Activated T-cell treated with anti-CD3 and anti-CD28 coated beads, Interleukin-2, amount 50 U/mL, for 72 hours (primary cell): Measurements from ENCODE around the gene MED8. TPM values are rescaled to one million over a fixed set of nuclear protein-coding genes. Genes with fewer than 3 reads are reported as not detected.

ENCODE experiments used
- ATAC-seq, 2 donors: fragments of 150-1000 bp; cut with Tn5 transposase; replicated peaks in 1 of 2; 2 replicates each; pipeline ENCODE4 v1.10.0; 2021; ENCODE audit warnings: moderate library complexity in 2 of 2, mild to moderate bottlenecking in 1 of 2
- DNase-seq, 2 donors: peaks; one replicate each; pipeline ENCODE4 v3.0.0; 2021 to 2022; ENCODE audit warnings: mixed read lengths in 1 of 2
- H3K27ac Mint-ChIP-seq: one replicate; pipeline ENCODE4 v1.8.0; 2022; ENCODE audit warnings: mild to moderate bottlenecking, moderate library complexity, mixed read lengths
- H3K27me3 Mint-ChIP-seq: one replicate; pipeline ENCODE4 v1.8.0; 2022; ENCODE audit warnings: low read depth, mixed read lengths
- H3K36me3 Mint-ChIP-seq, 2 donors: one replicate each; pipeline ENCODE4 v1.8.0; 2022; ENCODE audit warnings: mixed read lengths in 2 of 2, mild to moderate bottlenecking in 1 of 2; ENCODE audit not compliant: insufficient read depth in 2 of 2
- H3K4me1 Mint-ChIP-seq: one replicate; pipeline ENCODE4 v1.8.0; 2022; ENCODE audit warnings: low read depth, mixed read lengths
- H3K4me3 Mint-ChIP-seq, 2 donors: one replicate each; pipeline ENCODE4 v1.8.0; 2022; ENCODE audit warnings: mild to moderate bottlenecking in 2 of 2, mixed read lengths in 2 of 2, moderate library complexity in 2 of 2
- H3K9me3 Mint-ChIP-seq, 2 donors: one replicate each; pipeline ENCODE4 v1.8.0; 2022; ENCODE audit warnings: mixed read lengths in 2 of 2
- total RNA-seq, 2 donors: library from RNA; stranded (reverse); gene quantifications; one replicate each; pipeline ENCODE4 v1.2.3, GENCODE V29; 2022

The MED8 gene
- total RNA-seq, 2 donors from 2014 or later: 64.2 to 71.1 TPM

DNA sequence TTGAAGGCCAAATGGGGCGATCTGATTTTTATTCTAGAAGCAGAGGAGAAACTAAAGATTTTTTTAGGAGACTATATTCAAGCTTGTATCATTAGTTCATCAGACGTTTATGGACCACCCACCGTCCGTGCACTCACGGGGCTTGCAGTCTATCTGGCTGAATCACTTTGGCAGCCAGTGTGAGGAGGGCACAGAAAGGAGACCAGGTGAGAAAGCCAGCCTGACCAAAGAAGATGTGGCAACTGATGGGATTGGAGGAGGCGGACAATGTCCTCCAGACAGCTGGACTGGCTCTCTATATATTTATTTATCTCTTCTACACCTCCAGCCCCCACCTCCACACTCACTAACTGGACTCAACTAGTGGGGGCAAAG is 21.0 kb downstream of the MED8 start:
- DNase-seq (no peak), ATAC-seq (no peak)
- H3K4me1 Mint-ChIP-seq: peaks cover 37% of the 10 kb centered on the region
- H3K9me3 Mint-ChIP-seq: no peaks in the 10 kb centered on the region
- H3K27ac Mint-ChIP-seq: peak overlapping the region; percentile 83
- H3K27me3 Mint-ChIP-seq: no peaks in the 10 kb centered on the region
- peaks cover 6 to 14% of the 10 kb centered on the region in 2 donors for H3K36me3 Mint-ChIP-seq
- H3K4me3 Mint-ChIP-seq: peak overlapping the region; percentile 94

DNA sequence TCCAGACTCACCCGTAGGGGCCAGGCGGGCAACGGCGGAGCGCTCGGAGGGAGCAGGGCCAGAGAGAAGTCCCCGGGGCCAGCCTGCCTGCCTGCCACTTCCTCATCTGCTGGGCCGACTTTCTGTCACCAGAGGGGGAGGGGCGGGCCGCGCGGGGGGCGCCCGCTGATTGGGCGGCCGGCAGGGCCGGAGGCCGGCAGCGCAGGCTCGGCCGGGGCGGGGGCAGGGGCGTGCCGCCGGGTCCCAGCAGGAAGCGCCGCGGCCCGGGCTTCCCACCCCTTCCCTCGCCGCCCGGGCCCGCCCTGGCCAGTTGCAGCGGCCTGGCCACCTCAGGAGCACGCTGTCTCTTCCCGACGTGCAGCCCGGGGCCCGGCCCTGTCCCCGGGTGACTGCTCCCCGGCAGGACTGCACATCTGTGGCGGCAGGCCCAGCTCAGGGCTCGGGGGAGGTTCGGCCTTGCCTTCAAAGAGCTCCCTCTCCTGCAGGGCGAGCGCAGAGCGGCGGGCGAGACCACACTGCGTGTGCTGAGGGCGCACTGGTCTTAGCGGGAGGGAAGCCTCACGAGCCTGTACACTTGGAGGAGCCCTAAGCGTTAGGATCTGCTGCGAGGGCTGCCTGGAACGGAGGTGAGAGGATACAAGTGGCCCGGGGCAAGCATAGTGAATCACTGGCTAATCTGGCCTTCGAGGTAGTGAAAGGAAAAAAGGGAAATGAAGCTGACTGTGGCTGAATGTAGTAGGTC is 21.5 kb downstream of the MED8 start, which contains the start of gene ELOVL1:
ELOVL1 (minus strand) TSS at position 108 of the 742 bp plus-strand sequence. CDS start 2,402 bp downstream, outside the sequence.
- Mint-ChIP-seq H3K27me3 (no peaks in the 10 kb centered on the region), H3K9me3 (no peaks in the 10 kb centered on the region), H3K4me3 (peak within 1 kb of the TSS; percentile 94), H3K4me1 (peaks cover 40% of the 10 kb centered on the region), H3K27ac (peak within 1 kb of the TSS; percentile 83), H3K36me3 (peaks cover 6 to 15% of the 10 kb centered on the region in 2 donors)
- ATAC-seq (peak; percentile 89), DNase-seq (peak; percentile 91 to 94)

DNA sequence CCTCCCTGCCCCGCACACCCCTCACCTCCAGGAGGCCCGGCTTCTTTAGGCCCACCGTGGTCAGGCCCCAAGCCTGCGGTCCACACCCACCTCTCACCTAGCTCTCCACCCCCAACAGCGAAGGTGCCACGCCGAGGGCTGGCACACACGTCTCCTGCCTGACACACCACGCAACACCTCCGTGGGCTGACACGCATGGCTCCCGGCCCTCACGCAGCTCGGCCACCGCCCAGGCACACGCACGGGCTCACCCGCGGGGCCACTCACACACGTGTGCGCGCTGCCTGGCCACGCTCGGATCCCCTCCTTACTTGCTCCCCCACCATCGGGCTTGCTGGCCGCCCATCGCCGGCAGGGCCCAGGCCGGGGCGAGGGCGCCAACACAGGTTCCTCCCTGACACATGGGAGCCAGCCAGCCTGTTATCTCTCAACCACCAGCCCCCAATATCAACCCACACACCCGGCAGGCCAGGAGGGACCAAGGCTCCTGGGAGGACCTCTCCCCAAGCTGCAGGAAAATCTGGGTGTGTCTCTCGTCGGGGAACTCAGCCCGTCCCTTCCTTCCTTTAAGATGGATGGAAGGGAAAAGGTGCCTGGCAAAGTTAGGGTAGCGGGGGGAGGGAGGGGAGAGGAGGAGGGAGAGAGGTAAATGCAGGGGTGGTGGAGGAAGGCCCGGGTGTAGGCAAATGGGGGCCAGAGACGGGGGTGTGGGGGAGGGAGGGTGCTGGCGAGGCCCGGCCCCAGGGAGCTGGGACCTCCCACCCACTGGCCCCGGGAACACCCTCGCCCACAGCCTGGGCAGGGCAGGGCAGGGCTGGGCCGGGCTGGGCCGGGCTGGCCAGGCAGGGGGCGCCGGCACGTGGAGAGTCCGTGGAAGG is 22.3 kb downstream of the MED8 start:
- H3K27ac Mint-ChIP-seq: peak overlapping the region; percentile 78
- H3K4me1 Mint-ChIP-seq: peaks cover 48% of the 10 kb centered on the region
- ATAC-seq (peak; percentile 67 to 68), DNase-seq (peak; percentile 37 to 48)
- H3K4me3 Mint-ChIP-seq: peak overlapping the region; percentile 94
- H3K9me3 Mint-ChIP-seq: no peaks in the 10 kb centered on the region
- peaks cover 6 to 19% of the 10 kb centered on the region in 2 donors for H3K36me3 Mint-ChIP-seq
- no peaks in the 10 kb centered on the region for H3K27me3 Mint-ChIP-seq

DNA sequence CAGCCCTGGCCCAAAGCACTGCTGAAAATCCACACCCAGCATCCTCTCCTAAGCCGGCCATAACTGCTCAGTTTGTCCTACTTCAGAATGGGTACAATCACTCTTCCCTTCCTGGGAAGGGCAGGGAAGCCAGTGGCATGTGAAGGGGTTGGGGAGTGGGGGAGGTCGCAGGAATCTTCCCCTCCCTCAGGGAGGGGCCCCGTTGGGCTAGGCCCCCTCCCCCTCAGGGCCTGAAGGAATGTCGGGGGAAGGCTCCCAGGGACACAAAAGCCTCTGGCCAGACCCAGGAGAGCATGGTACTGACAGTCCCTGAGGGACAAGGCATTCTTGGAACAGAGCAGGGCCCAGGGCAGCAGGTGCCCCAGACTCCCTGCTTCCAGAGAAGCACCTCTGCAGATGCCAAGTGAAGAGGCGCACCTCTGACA is 23.0 kb downstream of the MED8 start:
- Mint-ChIP-seq H3K36me3 (peaks cover 10 to 25% of the 10 kb centered on the region in 2 donors), H3K9me3 (no peaks in the 10 kb centered on the region), H3K4me3 (peak overlapping the region; percentile 94), H3K27me3 (no peaks in the 10 kb centered on the region), H3K27ac (peak overlapping the region; percentile 78), H3K4me1 (peaks cover 54% of the 10 kb centered on the region)
- DNase-seq (no peak), ATAC-seq (no peak)

GRCh38 chr1:43366179-43366578 is 23.4 kb downstream of the MED8 start:
- Mint-ChIP-seq H3K36me3 (peaks cover 14 to 30% of the 10 kb centered on the region in 2 donors), H3K4me3 (peak overlapping the region; percentile 94), H3K4me1 (peaks cover 59% of the 10 kb centered on the region), H3K27ac (peak overlapping the region; percentile 62), H3K9me3 (no peaks in the 10 kb centered on the region), H3K27me3 (no peaks in the 10 kb centered on the region)
- ATAC-seq (no peak), DNase-seq (peak in 1 of 2 donors; percentile 13)

DNA sequence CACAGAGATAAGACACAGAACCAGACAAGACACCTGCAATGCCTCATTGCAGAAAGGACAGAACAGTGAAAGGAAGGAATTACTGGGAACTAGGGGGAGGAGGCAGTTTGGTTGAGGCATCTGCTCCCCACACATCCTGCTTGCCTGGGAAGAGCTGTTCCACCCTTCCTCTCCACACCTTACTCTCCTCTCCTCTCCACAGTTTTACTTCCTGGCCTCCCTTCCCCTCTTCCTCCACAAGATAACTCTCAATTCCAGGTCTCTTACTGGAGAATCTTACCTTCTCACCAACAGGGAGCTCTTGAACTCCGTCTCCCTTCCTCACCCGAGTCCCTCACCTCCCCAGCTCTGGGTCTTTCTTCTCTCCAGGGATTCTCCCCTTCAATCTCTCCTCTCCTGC is 23.9 kb downstream of the MED8 start:
- DNase-seq (no peak), ATAC-seq (no peak)
- Mint-ChIP-seq H3K27ac (peak overlapping the region; percentile 62), H3K4me1 (peaks cover 59% of the 10 kb centered on the region), H3K27me3 (no peaks in the 10 kb centered on the region), H3K4me3 (peak overlapping the region; percentile 94), H3K36me3 (peaks cover 15 to 31% of the 10 kb centered on the region in 2 donors), H3K9me3 (no peaks in the 10 kb centered on the region)

DNA sequence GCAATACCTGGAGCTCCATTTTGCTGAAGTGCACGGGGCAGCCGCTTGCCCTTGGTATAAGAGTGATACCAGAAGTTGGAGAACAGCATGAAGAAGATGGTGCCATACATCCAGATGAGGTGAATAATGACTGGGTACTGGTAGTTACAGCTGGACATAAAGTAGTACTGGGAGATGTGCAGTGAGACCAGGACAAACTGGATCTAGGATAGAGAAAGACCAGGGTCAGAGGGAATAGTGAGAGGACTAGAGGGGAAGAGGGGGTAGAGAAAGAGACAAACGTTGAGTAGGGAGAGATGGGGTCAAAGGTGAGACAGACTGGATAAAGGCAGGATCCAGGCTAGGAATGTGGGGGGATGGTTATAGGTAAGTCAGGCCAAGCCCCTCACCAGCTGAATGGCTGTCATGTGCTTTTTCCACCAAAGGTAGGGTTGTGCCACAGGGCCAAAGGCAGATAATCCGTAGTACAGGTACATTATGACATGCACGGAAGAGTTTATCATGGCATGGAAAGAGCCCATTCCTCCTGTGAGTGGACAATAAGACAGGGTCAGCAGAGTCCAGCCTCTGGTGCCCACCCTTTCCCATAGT is 25.6 kb downstream of the MED8 start:
- DNase-seq (no peak), ATAC-seq (no peak)
- peaks cover 21 to 38% of the 10 kb centered on the region in 2 donors for H3K36me3 Mint-ChIP-seq
- no peaks in the 10 kb centered on the region for H3K27me3 Mint-ChIP-seq
- H3K9me3 Mint-ChIP-seq: no peaks in the 10 kb centered on the region
- H3K4me3 Mint-ChIP-seq: no peak overlapping the region
- peak overlapping the region; percentile 12 for H3K27ac Mint-ChIP-seq
- H3K4me1 Mint-ChIP-seq: peaks cover 69% of the 10 kb centered on the region

- Mint-ChIP-seq H3K4me1 (peaks cover 64% of the 10 kb centered on the region), H3K4me3 (no peak overlapping the region), H3K27me3 (no peaks in the 10 kb centered on the region), H3K36me3 (peaks cover 23 to 38% of the 10 kb centered on the region in 2 donors), H3K9me3 (no peaks in the 10 kb centered on the region), H3K27ac (no peak overlapping the region)
- DNase-seq (no peak), ATAC-seq (no peak)
Observed at GRCh38 chr1:43363283-43363934, 26.2 kb downstream of the MED8 start.

GRCh38 chr1:43360616-43361015 is 29.0 kb downstream of the MED8 start:
- H3K4me1 Mint-ChIP-seq: peaks cover 60% of the 10 kb centered on the region
- ATAC-seq: no peak
- peak overlapping the region; percentile 83 to 95 for H3K4me3 Mint-ChIP-seq
- H3K9me3 Mint-ChIP-seq: no peaks in the 10 kb centered on the region
- peaks cover 21 to 41% of the 10 kb centered on the region in 2 donors for H3K36me3 Mint-ChIP-seq
- no peak for DNase-seq
- H3K27me3 Mint-ChIP-seq: no peaks in the 10 kb centered on the region
- peak overlapping the region; percentile 16 for H3K27ac Mint-ChIP-seq

DNA sequence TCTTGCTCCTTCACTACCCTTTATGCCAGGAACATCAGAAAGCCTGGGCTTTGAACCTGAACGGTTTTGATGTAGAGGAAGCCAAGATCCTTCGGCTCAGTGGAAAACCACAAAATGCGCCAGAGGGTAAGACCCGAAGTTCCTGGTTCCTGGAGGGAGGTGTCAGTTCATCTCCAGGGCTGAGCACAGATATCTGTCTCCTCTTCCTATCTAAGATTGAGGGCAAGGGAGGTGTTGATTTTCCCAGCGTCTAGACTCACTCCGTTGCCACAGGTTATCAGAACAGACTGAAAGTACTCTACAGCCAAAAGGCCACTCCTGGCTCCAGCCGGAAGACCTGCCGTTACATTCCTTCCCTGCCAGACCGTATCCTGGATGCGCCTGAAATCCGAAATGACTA is 29.9 kb downstream of the MED8 start:
- no peak for DNase-seq
- Mint-ChIP-seq H3K4me1 (peaks cover 51% of the 10 kb centered on the region), H3K9me3 (no peaks in the 10 kb centered on the region), H3K36me3 (peaks cover 21 to 35% of the 10 kb centered on the region in 2 donors), H3K27me3 (no peaks in the 10 kb centered on the region), H3K4me3 (peak overlapping the region; percentile 83 to 95), H3K27ac (peak overlapping the region; percentile 42)
- ATAC-seq: no peak

DNA sequence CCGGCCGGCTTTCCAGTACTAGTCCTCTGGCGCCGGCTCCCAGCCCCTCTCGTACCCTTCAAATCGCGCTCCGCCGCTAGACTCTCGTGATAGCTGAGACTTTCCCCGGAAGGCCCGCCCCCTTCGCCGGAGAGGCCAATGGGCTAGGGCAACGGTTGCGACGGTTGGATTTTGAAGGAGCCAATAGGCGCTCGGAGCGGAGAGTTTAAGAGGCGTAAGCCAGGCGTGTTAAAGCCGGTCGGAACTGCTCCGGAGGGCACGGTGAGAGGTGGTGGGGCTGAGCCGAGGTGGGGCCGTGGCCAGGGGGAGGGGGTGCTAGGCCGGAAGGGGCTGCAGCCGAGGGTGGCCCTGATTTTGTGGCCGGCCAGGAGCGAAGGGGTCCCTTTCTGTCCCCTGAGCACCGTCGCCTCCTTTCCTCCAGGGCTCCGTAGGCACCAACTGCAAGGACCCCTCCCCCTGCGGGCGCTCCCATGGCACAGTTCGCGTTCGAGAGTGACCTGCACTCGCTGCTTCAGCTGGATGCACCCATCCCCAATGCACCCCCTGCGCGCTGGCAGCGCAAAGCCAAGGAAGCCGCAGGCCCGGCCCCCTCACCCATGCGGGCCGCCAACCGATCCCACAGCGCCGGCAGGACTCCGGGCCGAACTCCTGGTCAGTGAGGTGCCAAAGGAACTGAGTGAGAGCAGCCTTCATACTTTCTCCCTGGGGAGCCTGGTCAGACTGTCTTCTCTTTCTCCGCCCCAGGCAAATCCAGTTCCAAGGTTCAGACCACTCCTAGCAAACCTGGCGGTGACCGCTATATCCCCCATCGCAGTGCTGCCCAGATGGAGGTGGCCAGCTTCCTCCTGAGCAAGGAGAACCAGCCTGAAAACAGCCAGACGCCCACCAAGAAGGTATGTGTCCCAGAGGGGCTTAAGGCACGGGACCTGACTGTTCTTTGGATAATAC is 30.6 kb downstream of the MED8 start, which contains the start of gene CDC20:
CDC20 (plus strand) TSS at position 236 of the 948 bp plus-strand sequence; CDS start at position 471, 235 bp downstream.
- peak; percentile 96 to 98 for ATAC-seq
- H3K36me3 Mint-ChIP-seq: peaks cover 20 to 30% of the 10 kb centered on the region in 2 donors
- H3K4me3 Mint-ChIP-seq: peak within 1 kb of the TSS; percentile 83 to 95
- no peaks in the 10 kb centered on the region for H3K9me3 Mint-ChIP-seq
- peak; percentile 99 for DNase-seq
- H3K27ac Mint-ChIP-seq: peak within 1 kb of the TSS; percentile 88
- no peaks in the 10 kb centered on the region for H3K27me3 Mint-ChIP-seq
- peaks cover 51% of the 10 kb centered on the region for H3K4me1 Mint-ChIP-seq
